GM10847 (cell line): ENCODE measurements around the gene NOC2L.

Experiments used
- POLR2A ChIP-seq: IDR thresholded peaks from 2 replicates; pipeline ENCODE4 v1.6.1; 2011; ENCODE audit not compliant: insufficient read length; ENCODE audit errors: extremely low read depth

The NOC2L gene

GRCh38 chr1:997993-998744, 39.1 kb upstream of the NOC2L start:
- no peak for TF ChIP-seq POLR2A

GRCh38 chr1:997713-997992, 38.6 kb upstream of the NOC2L start:
- no peak for TF ChIP-seq POLR2A

- TF ChIP-seq POLR2A, result no peak
Observed at GRCh38 chr1:996851-997712, 38.0 kb upstream of the NOC2L start.

- no peak for TF ChIP-seq POLR2A
Observed at GRCh38 chr1:995665-996633, 36.9 kb upstream of the NOC2L start.

GRCh38 chr1:993379-993995, 34.4 kb upstream of the NOC2L start:
- no peak for TF ChIP-seq POLR2A

- no peak for TF ChIP-seq POLR2A
Observed at GRCh38 chr1:992362-992761, 33.3 kb upstream of the NOC2L start.

- TF ChIP-seq POLR2A, result no peak
Observed at GRCh38 chr1:991895-992294, 32.8 kb upstream of the NOC2L start.

- no peak for TF ChIP-seq POLR2A
Observed at GRCh38 chr1:985126-985525, 26.1 kb upstream of the NOC2L start.

- no peak for TF ChIP-seq POLR2A
Observed at GRCh38 chr1:984476-984814, 25.4 kb upstream of the NOC2L start.

- no peak for TF ChIP-seq POLR2A
Observed at GRCh38 chr1:983798-984475, 24.9 kb upstream of the NOC2L start.

- TF ChIP-seq POLR2A, result no peak
Observed at GRCh38 chr1:982765-983436, 23.8 kb upstream of the NOC2L start.

- TF ChIP-seq POLR2A, result no peak
Observed at GRCh38 chr1:981955-982558, 23.0 kb upstream of the NOC2L start, which contains the start of gene PERM1. Gene PERM1 (minus strand): TSS chr1:982093. CDS start chr1:981029, 1,064 bp downstream.

GRCh38 chr1:981491-981954, 22.5 kb upstream of the NOC2L start:
- no peak for TF ChIP-seq POLR2A
